LNCaP clone FGC (cell line): Measurements from ENCODE around the gene MBNL2.

Source experiments
- DNase-seq: peaks from one replicate; pipeline ENCODE4 v3.0.0-alpha.2; 2011; ENCODE audit warnings: low read depth
- H3K4me3 ChIP-seq: 2 replicates; pipeline ENCODE4 v1.5.1; 2011; ENCODE audit warnings: mild to moderate bottlenecking, low read depth, low read length, control low read depth
- CTCF ChIP-seq: IDR thresholded peaks from 2 replicates; pipeline ENCODE4 v1.5.1; 2012; ENCODE audit warnings: mild to moderate bottlenecking; ENCODE audit not compliant: control insufficient read depth, insufficient read depth; ENCODE audit errors: extremely low read depth

Gene MBNL2

DNA sequence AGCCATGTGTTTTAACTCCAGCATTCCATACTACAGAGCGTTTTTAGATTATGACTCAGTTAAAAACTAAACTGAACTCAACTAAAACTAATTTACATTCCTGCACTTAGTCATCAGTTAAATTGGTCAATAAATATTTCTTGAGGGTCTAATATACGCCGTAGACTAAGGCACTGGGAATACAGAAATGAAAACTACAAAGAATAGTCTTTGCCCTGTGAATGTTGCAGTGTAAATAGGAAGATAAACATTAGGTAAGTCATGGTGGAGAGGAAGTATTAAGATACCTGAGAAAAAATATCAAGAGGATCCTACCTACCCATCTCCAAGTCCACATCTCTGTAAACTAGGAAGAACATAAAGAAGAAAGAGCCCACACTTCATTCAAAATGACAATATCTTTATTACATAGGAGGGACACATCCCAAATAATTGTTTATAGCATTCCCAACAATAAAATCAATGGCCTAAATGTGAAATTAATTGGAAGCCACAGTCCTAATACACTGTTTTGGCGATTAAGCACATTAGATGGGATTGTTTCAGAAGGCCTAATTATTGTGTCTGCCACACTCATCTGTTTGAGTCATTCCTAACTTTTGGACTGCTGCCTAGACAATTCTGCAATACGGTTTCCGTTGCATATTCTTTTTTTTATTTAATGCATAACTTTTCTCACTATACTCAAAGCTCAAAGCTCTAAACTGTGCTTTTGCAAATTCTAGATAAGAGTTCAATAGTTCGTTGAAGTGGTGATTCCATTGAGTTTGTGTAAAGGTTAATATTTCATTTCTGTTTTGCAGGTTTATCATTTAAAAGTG is 52.9 kb downstream of the MBNL2 start:
- no peak for TF ChIP-seq CTCF
- no peak for DNase-seq
- H3K4me3 ChIP-seq = no peak overlapping the region

DNA sequence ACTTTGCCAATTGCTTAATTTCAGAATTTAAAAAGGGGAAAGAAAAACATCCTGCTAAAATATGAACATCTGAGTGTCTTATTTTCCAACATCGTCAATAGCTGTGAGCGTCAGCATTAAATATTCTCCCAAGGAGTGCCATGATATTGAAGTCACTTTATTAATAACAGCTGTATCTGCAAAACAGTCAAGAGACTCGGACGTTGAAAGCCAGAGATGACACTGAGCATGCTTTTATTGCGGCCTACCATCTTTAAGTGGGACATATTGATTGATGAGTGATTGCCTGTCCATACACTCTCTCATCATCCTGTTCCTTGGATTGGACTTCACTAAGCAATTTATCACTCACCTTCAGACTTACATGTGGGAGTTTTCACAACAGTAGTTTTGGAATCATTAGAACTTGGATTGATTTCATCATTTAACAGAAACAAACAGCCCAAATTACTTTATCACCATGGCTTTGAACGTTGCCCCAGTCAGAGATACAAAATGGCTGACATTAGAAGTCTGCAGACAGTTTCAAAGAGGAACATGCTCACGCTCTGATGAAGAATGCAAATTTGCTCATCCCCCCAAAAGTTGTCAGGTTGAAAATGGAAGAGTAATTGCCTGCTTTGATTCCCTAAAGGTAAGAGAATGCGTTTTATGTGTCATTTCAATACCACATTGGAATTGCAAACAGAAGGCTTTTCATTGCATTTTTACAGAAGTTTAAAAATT is 53.8 kb downstream of the MBNL2 start:
- DNase-seq = no peak
- no peak overlapping the region for H3K4me3 ChIP-seq
- no peak for TF ChIP-seq CTCF

DNA sequence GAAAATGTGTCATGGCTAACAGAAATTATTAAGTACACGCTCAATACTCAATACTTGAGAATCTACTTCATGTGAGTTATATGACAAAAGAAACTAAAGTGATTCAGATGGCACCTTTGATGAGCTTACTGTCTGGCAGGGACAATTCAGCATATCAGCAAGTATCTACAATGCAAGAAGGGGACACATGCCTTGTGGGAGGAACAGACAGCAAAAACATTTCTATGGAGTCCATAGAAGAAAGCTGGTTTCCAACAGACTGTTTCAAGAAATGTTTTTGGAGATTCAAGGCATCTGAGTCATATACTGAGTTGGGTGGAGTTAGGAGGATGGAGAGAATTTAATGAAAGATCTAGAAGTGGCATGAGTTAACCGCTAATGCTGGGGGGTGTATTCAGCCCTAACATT is 54.7 kb downstream of the MBNL2 start:
- no peak overlapping the region for H3K4me3 ChIP-seq
- no peak for TF ChIP-seq CTCF

DNA sequence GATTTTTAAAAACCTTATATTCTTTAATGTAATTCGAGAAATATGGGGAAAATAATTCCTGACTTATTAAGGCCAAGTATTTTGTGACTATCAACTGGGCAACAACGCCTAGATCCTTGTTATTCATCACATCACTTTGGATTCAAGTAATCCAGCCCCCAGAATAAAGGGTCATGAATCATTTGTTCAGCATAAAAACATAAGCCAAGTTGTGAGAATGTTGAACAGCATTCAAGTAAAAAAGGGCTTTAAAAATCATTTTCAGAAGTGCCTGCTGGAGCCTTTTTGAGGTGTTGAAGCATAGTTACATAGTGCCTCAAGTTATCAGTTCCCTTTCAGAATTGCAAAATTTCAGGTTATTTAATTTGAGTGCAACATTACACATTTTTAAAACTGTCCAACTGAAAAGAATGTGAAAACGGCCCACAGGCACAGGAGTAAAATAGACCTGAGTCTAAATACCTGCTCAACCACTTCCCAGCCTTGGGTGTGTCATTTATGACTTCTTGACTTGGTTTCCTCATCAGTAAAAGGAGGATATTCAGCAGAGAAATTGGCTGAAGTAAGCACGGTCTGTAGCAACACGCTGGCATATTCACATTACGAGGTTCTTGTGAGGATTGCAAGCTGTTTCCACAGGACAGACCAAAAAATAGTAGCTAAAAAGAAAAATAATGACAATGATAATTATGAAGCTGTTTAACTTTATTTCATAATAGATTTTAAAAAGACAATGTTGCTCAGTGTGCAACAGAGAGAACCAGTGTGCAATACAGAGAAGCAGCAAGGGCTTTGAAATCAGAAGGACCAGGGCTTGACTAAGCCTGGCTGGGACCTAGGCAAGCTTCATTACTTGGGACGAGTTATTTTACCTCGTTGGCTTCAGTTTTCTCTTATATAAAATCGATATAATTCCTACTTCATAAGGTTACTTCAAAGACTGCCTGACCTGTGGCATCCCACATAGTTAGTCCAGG is 56.6 kb downstream of the MBNL2 start:
- DNase-seq = no peak
- no peak for TF ChIP-seq CTCF
- no peak overlapping the region for H3K4me3 ChIP-seq

More for the DNA sequence above, 54.7 kb downstream of the MBNL2 start:
- no peak for DNase-seq

- TF ChIP-seq CTCF = no peak
- no peak for DNase-seq
- H3K4me3 ChIP-seq = no peak overlapping the region
Measured at GRCh38 chr13:97279913-97280312, 57.8 kb downstream of the MBNL2 start.

GRCh38 chr13:97280478-97280877 is 58.3 kb downstream of the MBNL2 start:
- no peak for TF ChIP-seq CTCF
- no peak for DNase-seq
- H3K4me3 ChIP-seq = no peak overlapping the region
